K562 (cell line): ENCODE results near the gene MMP2. TPM values are rescaled to one million over a fixed set of nuclear protein-coding genes. Genes with fewer than 3 reads are reported as not detected.

Experiments
- ATAC-seq: fragments of 200-7000 bp; cut with Tn5 transposase; 3 replicates; pipeline ENCODE4 v1.9.1; 2020; ENCODE audit warnings: moderate library complexity
- BruUV-seq: library from RNA; stranded (reverse); fragments of 400-500 nt; replicated peaks from 2 replicates; lab custom pipeline; 2021; lab: Mats Ljungman, UMichigan
- CTCF ChIA-PET: fragments of 300-600 bp; formaldehyde crosslinking; extraction: SDS; loops from one replicate; lab custom pipeline; 2021; ENCODE audit warnings: low intra/inter-chr PET ratio; lab: Yijun Ruan, JAX
- POLR2A ChIA-PET: fragments of 300-600, 350-650 bp; sonication (Branson Sonifier 250); formaldehyde crosslinking; extraction: SDS; loops from one replicate; lab custom pipeline; 2021; ENCODE audit warnings: antibody characterized with exemption, inconsistent platforms; lab: Yijun Ruan, JAX
- DNase-seq, 4 experiments: peaks; one replicate each; pipeline versions ENCODE4 v3.0.0 to v3.0.0-alpha.2; 2011 to 2018; ENCODE audit warnings: low spot score in 3 of 4, mixed read lengths in 3 of 4; ENCODE audit errors: extremely low read depth in 1 of 4
- FAIRE-seq: peaks from 2 replicates; lab custom pipeline; 2011; peaks lifted over from hg19 to GRCh38; lab: Jason Lieb, UNC
- H2AFZ ChIP-seq: 2 replicates; pipeline ENCODE4 v1.6.0; 2011; ENCODE audit warnings: low read depth, low read length, control low read depth, inconsistent platforms
- H3K27ac ChIP-seq: fragments of 200-600 bp; 3 replicates; pipeline ENCODE4 v1.8.0; 2011; ENCODE audit warnings: low read depth, mild to moderate bottlenecking, control low read depth, inconsistent platforms, low read length, moderate library complexity, mixed read lengths; ENCODE audit errors: extremely low read depth
- H3K27me3 ChIP-seq, 2 experiments: fragments of 300-600 bp in 1 of 2; 2 replicates in 1 of 2; 3 replicates in 1 of 2; pipeline versions ENCODE4 v1.6.0 to v1.8.0; 2011; ENCODE audit warnings: inconsistent platforms in 2 of 2, low read length in 2 of 2, mild to moderate bottlenecking in 1 of 2, mixed read lengths in 1 of 2, moderate library complexity in 1 of 2; ENCODE audit not compliant: control insufficient read depth in 2 of 2, insufficient read depth in 2 of 2
- H3K36me3 ChIP-seq: fragments of 300-600 bp; 3 replicates; pipeline ENCODE4 v1.8.0; 2011; ENCODE audit warnings: mild to moderate bottlenecking, low read length, inconsistent platforms; ENCODE audit not compliant: control insufficient read depth, insufficient read depth
- H3K4me1 ChIP-seq, 2 experiments: fragments of 200-600 bp in 1 of 2; replicated peaks in 1 of 2; 2 replicates in 1 of 2; 3 replicates in 1 of 2; pipeline versions ENCODE4 v1.5.1 to v1.8.0; 2011; ENCODE audit warnings: inconsistent platforms in 2 of 2, low read length in 2 of 2, mild to moderate bottlenecking in 1 of 2, mixed read lengths in 1 of 2, moderate library complexity in 1 of 2; ENCODE audit not compliant: control insufficient read depth in 2 of 2, insufficient read depth in 2 of 2
- H3K4me2 ChIP-seq: 2 replicates; pipeline ENCODE4 v1.6.1; 2011; ENCODE audit warnings: low read length, control low read depth, inconsistent platforms, mixed read lengths; ENCODE audit not compliant: insufficient read depth
- H3K4me3 ChIP-seq: fragments of 200-600 bp; sonication (generic), shearing (Covaris generic); 2 replicates; pipeline ENCODE4 v1.5.1; 2016; ENCODE audit warnings: control low read depth, inconsistent platforms
- H3K79me2 ChIP-seq: fragments of 200-600 bp; 3 replicates; pipeline ENCODE4 v1.8.0; 2011; ENCODE audit warnings: low read length, inconsistent platforms; ENCODE audit not compliant: control insufficient read depth, insufficient read depth
- H3K9ac ChIP-seq, 2 experiments: 2 replicates each; pipeline versions ENCODE4 v1.6.0 to v1.6.1; 2011; ENCODE audit warnings: low read depth in 2 of 2, low read length in 2 of 2, control low read depth in 1 of 2, inconsistent platforms in 1 of 2, mild to moderate bottlenecking in 1 of 2, mixed read lengths in 1 of 2; ENCODE audit not compliant: insufficient read depth in 1 of 2
- H3K9me1 ChIP-seq: one replicate; pipeline ENCODE4 v1.6.0; 2011; ENCODE audit warnings: inconsistent platforms, mild to moderate bottlenecking, low read length, moderate library complexity; ENCODE audit not compliant: control insufficient read depth, insufficient read depth
- H3K9me3 ChIP-seq: replicated peaks from 2 replicates; pipeline ENCODE4 v1.5.1; 2011; ENCODE audit warnings: low read depth, low read length, inconsistent platforms; ENCODE audit not compliant: control insufficient read depth, insufficient read depth
- H4K20me1 ChIP-seq: replicated peaks from 2 replicates; pipeline ENCODE4 v1.6.1; 2011; ENCODE audit warnings: low read length, inconsistent platforms, mixed read lengths; ENCODE audit not compliant: control insufficient read depth, insufficient read depth
- ARNT ChIP-seq, 2 experiments: fragments of 450-650 bp; IDR thresholded peaks; 2 replicates each; pipeline ENCODE4 v1.6.1; 2016; ENCODE audit warnings: mild to moderate bottlenecking in 1 of 2
- CTBP1 ChIP-seq: fragments of 450-650 bp; IDR thresholded peaks from 2 replicates; pipeline ENCODE4 v1.6.1; 2016; ENCODE audit warnings: borderline replicate concordance
- DACH1 ChIP-seq: fragments of 450-650 bp; IDR thresholded peaks from 2 replicates; pipeline ENCODE4 v1.6.1; 2018; ENCODE audit not compliant: partially characterized antibody
- DNMT1 ChIP-seq: fragments of 450-650 bp; IDR thresholded peaks from 2 replicates; pipeline ENCODE4 v1.6.1; 2016; ENCODE audit warnings: antibody characterized with exemption, mild to moderate bottlenecking
- ELF2 ChIP-seq: fragments of 250-450 bp; sonication (Bioruptor Pico); IDR thresholded peaks from 2 replicates; pipeline ENCODE4 v1.5.0; 2021; ENCODE audit warnings: mild to moderate bottlenecking
- GATAD2B ChIP-seq: fragments of 450-650 bp; IDR thresholded peaks from 2 replicates; pipeline ENCODE4 v1.6.1; 2017; ENCODE audit warnings: mild to moderate bottlenecking, borderline replicate concordance
- HNRNPUL1 ChIP-seq: fragments of 200-400 bp; formaldehyde crosslinking; IDR thresholded peaks from 2 replicates; pipeline ENCODE4 v1.6.1; 2017; ENCODE audit warnings: low read length
- KAT2B ChIP-seq: IDR thresholded peaks from one replicate; pipeline ENCODE4 v1.6.1; 2012; ENCODE audit warnings: low read depth, mild to moderate bottlenecking, control low read depth, inconsistent platforms, low read length, moderate library complexity
- L3MBTL2 ChIP-seq: fragments of 450-650 bp; IDR thresholded peaks from 2 replicates; pipeline ENCODE4 v1.6.1; 2016; ENCODE audit warnings: mild to moderate bottlenecking, moderate library complexity
- LCOR ChIP-seq: sonication (generic); formaldehyde crosslinking; IDR thresholded peaks from 2 replicates; pipeline ENCODE4 v1.8.0; 2022; ENCODE audit warnings: mild to moderate bottlenecking, missing genetic modification reagents
- NFYB ChIP-seq: IDR thresholded peaks from 2 replicates; pipeline ENCODE4 v1.6.1; 2011; ENCODE audit warnings: mild to moderate bottlenecking, moderate library complexity; ENCODE audit not compliant: insufficient read length; ENCODE audit errors: extremely low read depth
- PHF8 ChIP-seq: fragments of 200-600 bp; sonication (generic); IDR thresholded peaks from 2 replicates; pipeline ENCODE4 v1.6.1; 2012; ENCODE audit warnings: mixed run types, mild to moderate bottlenecking, inconsistent platforms, low read length, moderate library complexity, borderline replicate concordance
- PTTG1 ChIP-seq: fragments of 450-650 bp; IDR thresholded peaks from 2 replicates; pipeline ENCODE4 v1.6.1; 2016; ENCODE audit warnings: low read depth, mild to moderate bottlenecking, missing genetic modification characterization, missing compliant biosample characterization
- RBFOX2 ChIP-seq: fragments of 200-400 bp; formaldehyde crosslinking; IDR thresholded peaks from 2 replicates; pipeline ENCODE4 v1.6.1; 2017; ENCODE audit warnings: low read depth, mild to moderate bottlenecking, low read length, moderate library complexity
- SIN3A ChIP-seq, 2 experiments: fragments of 150-350 bp in 1 of 2; IDR thresholded peaks; 2 replicates each; pipeline ENCODE4 v1.6.1; 2011 to 2016; ENCODE audit warnings: borderline replicate concordance in 2 of 2, low read depth in 2 of 2, low read length in 2 of 2, mild to moderate bottlenecking in 2 of 2, moderate library complexity in 2 of 2; ENCODE audit not compliant: control insufficient read depth in 1 of 2
- SPI1 ChIP-seq: IDR thresholded peaks from 2 replicates; pipeline ENCODE4 v1.6.1; 2011; ENCODE audit warnings: low read depth, low read length, control low read depth, borderline replicate concordance
- SREBF2 ChIP-seq: sonication (generic); formaldehyde crosslinking; IDR thresholded peaks from 2 replicates; pipeline ENCODE4 v1.4.0; 2020; ENCODE audit warnings: mild to moderate bottlenecking, missing genetic modification reagents
- TBL1XR1 ChIP-seq, 2 experiments: IDR thresholded peaks; 2 replicates each; pipeline ENCODE4 v1.6.1; 2012; ENCODE audit warnings: improper control_type of control experiment in 2 of 2, low read length in 2 of 2, mild to moderate bottlenecking in 1 of 2
- THRAP3 ChIP-seq: fragments of 450-650 bp; IDR thresholded peaks from 2 replicates; pipeline ENCODE4 v1.6.1; 2016; ENCODE audit warnings: mild to moderate bottlenecking, inconsistent platforms, borderline replicate concordance
- YY1 ChIP-seq, 3 experiments: IDR thresholded peaks; 2 replicates each; pipeline ENCODE4 v1.6.1; 2011; ENCODE audit warnings: low read length in 2 of 3, mild to moderate bottlenecking in 2 of 3, moderate library complexity in 2 of 3, borderline replicate concordance in 1 of 3, control low read depth in 1 of 3, low read depth in 1 of 3; ENCODE audit not compliant: insufficient read depth in 3 of 3, insufficient replicate concordance in 2 of 3, control insufficient read depth in 1 of 3, insufficient read length in 1 of 3; ENCODE audit errors: extremely low read depth in 1 of 3
- ZNF140 ChIP-seq: fragments of 250-450 bp; sonication (Bioruptor Pico); IDR thresholded peaks from 2 replicates; pipeline ENCODE4 v1.8.0; 2021; ENCODE audit warnings: moderate library complexity, mild to moderate bottlenecking, inconsistent platforms
- WGBS: fragments of 100-300 bp; shearing (Covaris generic); methylation state at CpG from one replicate; pipeline ENCODE4 v1.1.6; 2016; ENCODE audit warnings: low coverage, mixed read lengths; ENCODE audit not compliant: insufficient coverage; ENCODE audit errors: missing lambda C conversion rate; 5-methylcytosine and 5-hydroxymethylcytosine counted together
- in situ Hi-C: fragments of 300-500 bp; cut with MboI; formaldehyde crosslinking; loops from 4 replicates; pipeline ENCODE4 v1.15.0; 2018; ENCODE audit warnings: inconsistent platforms, mixed read lengths
- intact Hi-C: fragments of 100-400 bp; cut with micrococcal nuclease; formaldehyde crosslinking; loops from 2 replicates; pipeline ENCODE4 v1.14.2; 2022
- polyA plus RNA-seq, 8 experiments: library from polyadenylated mRNA; depleted of rRNA in 4 of 8; stranded (reverse) in 5 of 8; unstranded in 3 of 8; fragments of >200 nt; fragmentation: Nextera tagmentation in 2 of 8; fragmentation: Illumina TruSeq in 1 of 8; extraction: Ambion mirVana in 2 of 8; extraction: Trizol in 1 of 8; gene quantifications; 2 replicates each; pipeline versions ENCODE4 v1.2.1 to v1.2.3, GENCODE V29; 2011 to 2014; ENCODE audit warnings: inconsistent platforms in 1 of 8, missing spikeins in 1 of 8
- total RNA-seq, 7 experiments: library from RNA; depleted of rRNA in 6 of 7; stranded (reverse); fragments of >200 nt in 6 of 7; fragmentation: Illumina TruSeq in 2 of 7; extraction: Trizol in 2 of 7; gene quantifications; 2 replicates each; pipeline versions ENCODE4 v1.2.1 to v1.2.3, GENCODE V29; 2011 to 2021; ENCODE audit warnings: low replicate concordance in 1 of 7

Gene MMP2
- total and polyA plus RNA-seq, 9 of the 15 experiments (the other 6 are each of a cell fraction or from before 2014, with no cell fraction given) = 0.05 to 0.53 TPM; not detected in 7

GRCh38 chr16:55508941-55509931, 30.2 kb downstream of the MMP2 start, which contains the start of gene LPCAT2:
Gene LPCAT2 (plus strand): TSS chr16:55509072. CDS start chr16:55509182, 110 bp downstream.
- peak; percentile 90 to 97 (median 94) for DNase-seq
- Histone ChIP-seq H3K36me3 (no peaks in the 10 kb centered on the region), H3K4me3 (peak within 1 kb of the TSS; percentile 64), H3K27me3 (peaks cover 0 to 8% of the 10 kb centered on the region in 2 experiments; a peak in 1 of 5 replicates), H3K4me2 (peak within 1 kb of the TSS; percentile 81), H3K9me3 (no peaks in the 10 kb centered on the region), H3K79me2 (no peaks in the 10 kb centered on the region), H3K9me1 (no peaks in the 10 kb centered on the region), H4K20me1 (no peaks in the 10 kb centered on the region), H3K27ac (peak within 1 kb of the TSS; percentile 44; the same call in 1 of the 3 replicates), H3K4me1 (peaks cover 7 to 10% of the 10 kb centered on the region in 2 experiments; a peak in 4 of 5 replicates), H3K9ac (peak within 1 kb of the TSS; percentile 59 to 91; a peak in 3 of 4 replicates), H2AFZ (peak within 1 kb of the TSS; percentile 92)
- intact Hi-C loops = no loop called here
- peak; percentile 100 for ATAC-seq
- POLR2A ChIA-PET = interaction anchor here (0.6 to 1.0 kb wide), 3 partner anchors 24 to 197 kb away, joined by 3 read pairs; no protein-coding TSS in a partner anchor
- peak; percentile 93 for FAIRE-seq
- BruUV-seq = TSS peak; percentile 46
- CTCF ChIA-PET = no interaction called here
- WGBS = under 1% methylated on average over 35 of the region's 61 CpGs
- in situ Hi-C loops = no loop called here
- TF ChIP-seq RBFOX2 = peak; percentile 76
- no peak for TF ChIP-seq PTTG1 (tag)
- TF ChIP-seq THRAP3 = no peak
- TF ChIP-seq L3MBTL2 = peak; percentile 81
- TF ChIP-seq SREBF2 (CRISPR knock-in tag) = no peak
- TF ChIP-seq TBL1XR1 (IDR thresholded peaks at IDR 0.05; ENCODE audit: low read length in 2 of 2) = no peak
- no peak for TF ChIP-seq NFYB
- TF ChIP-seq HNRNPUL1 = no peak
- 0 out of 2 replicates have a peak, but pooled peaks have one; percentile 10 for TF ChIP-seq ELF2 (CRISPR knock-in tag)
- TF ChIP-seq YY1 (IDR thresholded peaks at IDR 0.05; ENCODE audit: borderline replicate concordance in 1 of 3, control insufficient read depth in 1 of 3, extremely low read depth in 1 of 3, insufficient read depth in 3 of 3, insufficient read length in 1 of 3, insufficient replicate concordance in 2 of 3, low read depth in 1 of 3, low read length in 2 of 3) = peak in 1 of 3 experiments; percentile 13
- TF ChIP-seq ARNT (IDR thresholded peaks at IDR 0.05) = no peak
- TF ChIP-seq LCOR = no peak
- peak; percentile 48; the same call in 1 of the 2 replicates for TF ChIP-seq PHF8
- no peak for TF ChIP-seq ZNF140 (CRISPR knock-in tag)
- TF ChIP-seq KAT2B = no peak
- no peak for TF ChIP-seq DNMT1
- no peak for TF ChIP-seq DACH1
- TF ChIP-seq CTBP1 = no peak
- no peak for TF ChIP-seq SIN3A (IDR thresholded peaks at IDR 0.05; ENCODE audit: borderline replicate concordance in 2 of 2, control insufficient read depth in 1 of 2, low read depth in 2 of 2, low read length in 2 of 2)
- no peak for TF ChIP-seq GATAD2B
- TF ChIP-seq SPI1 = peak; percentile 36; the same call in 1 of the 2 replicates
